H9 (cell line): ENCODE data around the gene C12orf57. TPM values are rescaled to one million over a fixed set of nuclear protein-coding genes. Genes with fewer than 3 reads are reported as not detected.

ENCODE experiments used
- DNase-seq: peaks from one replicate; pipeline ENCODE4 v3.0.0-alpha.2; 2017
- H2AFZ ChIP-seq: one replicate; pipeline ENCODE4 v1.6.1; 2013; ENCODE audit warnings: mild to moderate bottlenecking, low read length, control low read depth, moderate library complexity
- H2AK5ac ChIP-seq: 2 replicates; pipeline ENCODE4 v1.6.1; 2013; ENCODE audit warnings: low read length, control low read depth, mixed read lengths; ENCODE audit not compliant: insufficient read length
- H2BK120ac ChIP-seq: one replicate; pipeline ENCODE4 v1.6.1; 2013; ENCODE audit warnings: low read depth, mild to moderate bottlenecking, low read length, control low read depth, inconsistent platforms; ENCODE audit not compliant: poor library complexity, severe bottlenecking
- H2BK12ac ChIP-seq: 2 replicates; pipeline ENCODE4 v1.6.1; 2013; ENCODE audit warnings: low read length, control low read depth, mixed read lengths, low read depth; ENCODE audit not compliant: insufficient read length
- H2BK15ac ChIP-seq: 2 replicates; pipeline ENCODE4 v1.6.1; 2013; ENCODE audit warnings: low read depth, low read length, control low read depth
- H2BK20ac ChIP-seq: one replicate; pipeline ENCODE4 v1.6.1; 2013; ENCODE audit warnings: low read depth, mild to moderate bottlenecking, low read length, control low read depth, inconsistent platforms; ENCODE audit not compliant: poor library complexity, severe bottlenecking
- H2BK5ac ChIP-seq: 2 replicates; pipeline ENCODE4 v1.6.1; 2013; ENCODE audit warnings: low read length, control low read depth, mixed read lengths; ENCODE audit not compliant: insufficient read length
- H3K14ac ChIP-seq: 2 replicates; pipeline ENCODE4 v1.6.1; 2013; ENCODE audit warnings: low read length, control low read depth; ENCODE audit not compliant: insufficient read depth
- H3K18ac ChIP-seq: 2 replicates; pipeline ENCODE4 v1.6.1; 2013; ENCODE audit warnings: low read depth, mild to moderate bottlenecking, mixed read lengths, low read length, control low read depth; ENCODE audit not compliant: insufficient read length
- H3K23ac ChIP-seq: 2 replicates; pipeline ENCODE4 v1.6.1; 2013; ENCODE audit warnings: low read length, control low read depth, mixed read lengths, low read depth; ENCODE audit not compliant: insufficient read length
- H3K23me2 ChIP-seq: 2 replicates; pipeline ENCODE4 v1.6.1; 2013; ENCODE audit warnings: low read depth, mild to moderate bottlenecking, mixed read lengths, low read length, control low read depth; ENCODE audit not compliant: insufficient read length, poor library complexity, severe bottlenecking
- H3K27ac ChIP-seq: 2 replicates; pipeline ENCODE4 v1.5.1; 2013; ENCODE audit warnings: low read length, control low read depth, mixed read lengths, low read depth; ENCODE audit not compliant: insufficient read length
- H3K27me3 ChIP-seq: 2 replicates; pipeline ENCODE4 v1.6.1; 2013; ENCODE audit warnings: low read length, control low read depth, inconsistent platforms; ENCODE audit not compliant: insufficient read depth
- H3K4ac ChIP-seq: 2 replicates; pipeline ENCODE4 v1.6.1; 2013; ENCODE audit warnings: low read depth, mild to moderate bottlenecking, control low read depth, inconsistent platforms, low read length, moderate library complexity
- H3K4me1 ChIP-seq: 2 replicates; pipeline ENCODE4 v1.6.1; 2013; ENCODE audit warnings: low read length, control low read depth, inconsistent platforms; ENCODE audit not compliant: insufficient read depth
- H3K4me2 ChIP-seq: 2 replicates; pipeline ENCODE4 v1.6.1; 2013; ENCODE audit warnings: low read length, control low read depth, mixed read lengths; ENCODE audit not compliant: insufficient read length, insufficient read depth
- H3K56ac ChIP-seq: 2 replicates; pipeline ENCODE4 v1.6.1; 2013; ENCODE audit warnings: low read depth, mild to moderate bottlenecking, mixed read lengths, low read length, control low read depth; ENCODE audit not compliant: insufficient read length
- H3K79me1 ChIP-seq: 2 replicates; pipeline ENCODE4 v1.6.1; 2013; ENCODE audit warnings: low read depth, mild to moderate bottlenecking, moderate library complexity, low read length, control low read depth, inconsistent platforms; ENCODE audit not compliant: insufficient read depth, poor library complexity, severe bottlenecking
- H3K79me2 ChIP-seq: 2 replicates; pipeline ENCODE4 v1.6.1; 2013; ENCODE audit warnings: low read length, control low read depth, inconsistent platforms; ENCODE audit not compliant: insufficient read depth
- H3K9ac ChIP-seq: 2 replicates; pipeline ENCODE4 v1.6.1; 2013; ENCODE audit warnings: low read length, control low read depth, mixed read lengths; ENCODE audit not compliant: insufficient read length; ENCODE audit errors: extremely low read depth
- H3K9me3 ChIP-seq: one replicate; pipeline ENCODE4 v1.6.1; 2013; ENCODE audit warnings: low read depth, low read length, inconsistent platforms; ENCODE audit not compliant: control insufficient read depth
- H3T11ph ChIP-seq: one replicate; pipeline ENCODE4 v1.6.1; 2013; ENCODE audit warnings: mild to moderate bottlenecking, low read length, control low read depth, inconsistent platforms
- H4K20me1 ChIP-seq: one replicate; pipeline ENCODE4 v1.6.1; 2013; ENCODE audit not compliant: control insufficient read depth, insufficient read length, insufficient read depth
- H4K5ac ChIP-seq: 2 replicates; pipeline ENCODE4 v1.6.1; 2013; ENCODE audit warnings: low read depth, mild to moderate bottlenecking, mixed read lengths, low read length, control low read depth; ENCODE audit not compliant: insufficient read length
- H4K8ac ChIP-seq: replicated peaks from 2 replicates; pipeline ENCODE4 v1.6.1; 2013; ENCODE audit warnings: low read length, control low read depth, mixed read lengths, low read depth; ENCODE audit not compliant: insufficient read length
- H4K91ac ChIP-seq: 2 replicates; pipeline ENCODE4 v1.6.1; 2013; ENCODE audit warnings: low read depth, mild to moderate bottlenecking, moderate library complexity, mixed read lengths, low read length, control low read depth; ENCODE audit not compliant: insufficient read length
- H3K27ac Mint-ChIP-seq, 3 experiments: 2 replicates in 2 of 3; 3 replicates in 1 of 3; pipeline ENCODE4 v1.8.0; 2020 to 2021; ENCODE audit warnings: mixed read lengths in 3 of 3, mild to moderate bottlenecking in 1 of 3, moderate library complexity in 1 of 3
- H3K27me3 Mint-ChIP-seq: 2 replicates; pipeline ENCODE4 v1.8.0; 2021; ENCODE audit warnings: low read depth, mild to moderate bottlenecking, moderate library complexity, mixed read lengths
- H3K36me3 Mint-ChIP-seq, 3 experiments: 2 replicates in 2 of 3; 3 replicates in 1 of 3; pipeline ENCODE4 v1.8.0; 2020 to 2021; ENCODE audit warnings: low read depth in 3 of 3, mixed read lengths in 3 of 3; ENCODE audit not compliant: insufficient read depth in 1 of 3
- H3K4me1 Mint-ChIP-seq, 2 experiments: 2 replicates each; pipeline ENCODE4 v1.8.0; 2020; ENCODE audit warnings: mixed read lengths in 2 of 2
- H3K4me3 Mint-ChIP-seq, 2 experiments: 2 replicates in 1 of 2; 3 replicates in 1 of 2; pipeline ENCODE4 v1.8.0; 2020 to 2021; ENCODE audit warnings: mild to moderate bottlenecking in 2 of 2, mixed read lengths in 2 of 2, moderate library complexity in 1 of 2
- H3K9me3 Mint-ChIP-seq, 2 experiments: 2 replicates in 1 of 2; 3 replicates in 1 of 2; pipeline ENCODE4 v1.8.0; 2020; ENCODE audit warnings: mild to moderate bottlenecking in 2 of 2, mixed read lengths in 2 of 2, moderate library complexity in 1 of 2
- WGBS: extraction: QIAGEN DNeasy Blood & Tissue Kit; methylation state at CpG from one replicate; pipeline ENCODE4 v1.1.7; 2013; ENCODE audit warnings: missing lambda C conversion rate, low lambda C conversion rate, mixed read lengths; ENCODE audit not compliant: insufficient read length; ENCODE audit errors: extremely low coverage; 5-methylcytosine and 5-hydroxymethylcytosine counted together
- total RNA-seq: library from RNA; stranded (reverse); gene quantifications from 2 replicates; pipeline ENCODE4 v1.2.1, GENCODE V29; 2021
- TF ChIP-seq, protein P1 (sequence below): fragments of 200-600 bp; sonication (generic); conservative IDR thresholded peaks from 3 replicates; pipeline ENCODE4 v1.8.0; 2021; ENCODE audit warnings: antibody characterized with exemption, mild to moderate bottlenecking

C12orf57 gene
- total RNA-seq, 1 experiment from 2014 or later: 195 TPM

DNA sequence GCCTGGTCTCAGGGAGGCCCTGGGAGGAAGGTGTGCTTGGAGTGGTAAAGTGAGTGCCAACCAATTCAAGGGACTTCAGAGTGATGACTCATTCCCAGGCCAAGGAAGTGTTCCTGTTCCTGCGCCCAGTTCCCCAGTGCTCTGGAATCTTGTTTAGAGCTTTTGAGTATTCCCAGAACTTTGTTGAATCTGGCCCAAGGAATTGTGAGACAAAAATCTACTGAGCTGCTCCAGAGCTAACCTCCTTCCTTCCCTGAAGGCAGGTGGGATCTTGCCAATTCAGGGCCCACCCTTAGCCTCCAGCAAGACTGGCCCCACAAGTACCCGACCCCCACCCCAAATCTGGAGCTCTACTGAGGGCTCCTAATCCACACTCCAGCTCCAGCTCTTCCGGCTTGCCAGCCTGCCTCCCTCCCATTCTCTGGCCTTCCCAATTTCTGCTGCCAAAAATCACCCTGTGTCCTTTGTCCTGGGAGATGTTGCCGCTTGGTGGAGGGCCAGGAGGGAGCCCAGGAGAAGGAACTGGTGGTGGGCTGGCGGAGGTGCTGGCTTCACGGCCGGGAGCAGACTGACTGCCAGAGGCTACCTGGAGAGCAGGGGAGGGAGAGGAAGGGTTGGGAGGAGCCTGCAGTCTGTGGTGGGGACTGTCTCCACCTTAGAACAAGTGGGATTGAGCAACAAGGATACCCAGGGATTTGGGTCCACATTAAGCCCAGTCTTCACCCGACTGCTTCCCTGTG lies 18.1 kb upstream of the C12orf57 start:
- no peak overlapping the region for H3K56ac ChIP-seq
- H3K23me2 ChIP-seq: peaks cover 30% of the 10 kb centered on the region
- no peaks in the 10 kb centered on the region for H3K9me3 ChIP-seq
- peak overlapping the region; percentile 97 for H3K4me2 ChIP-seq
- no peak overlapping the region for H3K4ac ChIP-seq
- H3K4me1 Mint-ChIP-seq: peaks cover 57 to 60% of the 10 kb centered on the region in 2 experiments
- no peaks in the 10 kb centered on the region for H3K79me1 ChIP-seq
- H3K4me3 Mint-ChIP-seq: peak overlapping the region; percentile 76 to 89
- TF ChIP-seq, protein P1, sequence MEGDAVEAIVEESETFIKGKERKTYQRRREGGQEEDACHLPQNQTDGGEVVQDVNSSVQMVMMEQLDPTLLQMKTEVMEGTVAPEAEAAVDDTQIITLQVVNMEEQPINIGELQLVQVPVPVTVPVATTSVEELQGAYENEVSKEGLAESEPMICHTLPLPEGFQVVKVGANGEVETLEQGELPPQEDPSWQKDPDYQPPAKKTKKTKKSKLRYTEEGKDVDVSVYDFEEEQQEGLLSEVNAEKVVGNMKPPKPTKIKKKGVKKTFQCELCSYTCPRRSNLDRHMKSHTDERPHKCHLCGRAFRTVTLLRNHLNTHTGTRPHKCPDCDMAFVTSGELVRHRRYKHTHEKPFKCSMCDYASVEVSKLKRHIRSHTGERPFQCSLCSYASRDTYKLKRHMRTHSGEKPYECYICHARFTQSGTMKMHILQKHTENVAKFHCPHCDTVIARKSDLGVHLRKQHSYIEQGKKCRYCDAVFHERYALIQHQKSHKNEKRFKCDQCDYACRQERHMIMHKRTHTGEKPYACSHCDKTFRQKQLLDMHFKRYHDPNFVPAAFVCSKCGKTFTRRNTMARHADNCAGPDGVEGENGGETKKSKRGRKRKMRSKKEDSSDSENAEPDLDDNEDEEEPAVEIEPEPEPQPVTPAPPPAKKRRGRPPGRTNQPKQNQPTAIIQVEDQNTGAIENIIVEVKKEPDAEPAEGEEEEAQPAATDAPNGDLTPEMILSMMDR: no peak
- peaks cover 0 to 2% of the 10 kb centered on the region in 2 experiments; a peak in 1 of 5 replicates for H3K9me3 Mint-ChIP-seq
- H4K5ac ChIP-seq: no peak overlapping the region
- H2BK120ac ChIP-seq: no peak overlapping the region
- H3K36me3 Mint-ChIP-seq: peaks cover 17 to 45% (median 38%) of the 10 kb centered on the region in 3 experiments; a peak in 6 of 7 replicates
- no peaks in the 10 kb centered on the region for H3K27me3 ChIP-seq
- H3K79me2 ChIP-seq: peaks cover 19% of the 10 kb centered on the region; the same call in 1 of the 2 replicates
- H3K18ac ChIP-seq: peak overlapping the region; percentile 61
- no peak overlapping the region for H2BK12ac ChIP-seq
- peaks cover 3% of the 10 kb centered on the region; the same call in 1 of the 2 replicates for H3K4me1 ChIP-seq
- no peak overlapping the region for H4K8ac ChIP-seq
- peak overlapping the region; percentile 56 for H3K9ac ChIP-seq
- no peak overlapping the region for H4K91ac ChIP-seq
- H3K27ac Mint-ChIP-seq: peak overlapping the region; percentile 98 to 100 (median 99)
- H3K23ac ChIP-seq: no peak overlapping the region
- H2BK15ac ChIP-seq: no peak overlapping the region
- H2BK5ac ChIP-seq: peak overlapping the region; percentile 24
- H4K20me1 ChIP-seq: no peaks in the 10 kb centered on the region
- H2AFZ ChIP-seq: no peak overlapping the region
- no CpG with 5 or more reads among the region's 8 CpGs for WGBS
- peak overlapping the region; percentile 93 for H3K27ac ChIP-seq
- peak; percentile 90 for DNase-seq
- H2AK5ac ChIP-seq: no peak overlapping the region
- H3K14ac ChIP-seq: peak overlapping the region; percentile 71
- no peak overlapping the region for H3T11ph ChIP-seq
- H3K27me3 Mint-ChIP-seq: peaks cover 1% of the 10 kb centered on the region; the same call in 1 of the 2 replicates
- no peak overlapping the region for H2BK20ac ChIP-seq
